Measurements from ENCODE around the gene ATP1B1.
A peak's percentile ranks its signal among the peaks of the same experiment; 100 is the strongest.
"Not testable (repeated sequence)": the region's sequence is repeated elsewhere in the genome, so short reads cannot be mapped to it uniquely, and the experiment has no call there.

The ATP1B1 gene

DNA sequence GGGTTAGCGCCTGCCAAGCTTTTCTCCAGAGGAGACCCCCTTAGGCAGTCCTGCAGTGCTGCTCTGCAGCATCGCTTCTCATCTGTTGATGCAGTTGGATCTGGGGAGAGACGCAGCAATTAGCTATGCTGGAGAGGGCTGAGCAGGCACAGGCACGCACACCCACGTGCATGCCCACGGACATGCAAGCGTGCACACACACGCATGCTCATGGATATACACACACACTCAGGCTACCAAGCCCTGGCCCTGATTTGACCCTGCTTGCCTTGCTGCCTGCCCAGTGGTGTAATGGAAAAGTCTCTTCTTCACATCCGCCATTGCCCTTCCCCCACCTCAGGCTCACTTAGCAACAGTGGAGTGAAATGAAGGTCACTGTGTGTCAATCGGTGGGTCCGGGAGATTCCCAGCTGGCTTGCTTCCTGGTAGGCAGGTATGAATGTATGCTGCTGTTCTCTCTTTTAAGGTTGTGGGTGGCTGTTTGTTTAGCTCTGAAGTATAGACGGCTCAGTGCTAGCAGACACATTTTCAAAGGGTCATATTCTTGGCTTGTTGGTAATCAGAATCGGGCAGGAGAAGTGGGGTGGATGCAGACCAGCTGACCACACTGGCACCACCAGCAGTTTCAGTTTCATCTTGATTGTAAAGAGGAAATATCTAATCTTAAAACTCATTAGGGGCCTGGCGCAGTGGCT lies 9.5 kb downstream of the ATP1B1 start:
- peak in 7 of 14 donors; percentile 41 to 64 (median 55) for DNase-seq

DNA sequence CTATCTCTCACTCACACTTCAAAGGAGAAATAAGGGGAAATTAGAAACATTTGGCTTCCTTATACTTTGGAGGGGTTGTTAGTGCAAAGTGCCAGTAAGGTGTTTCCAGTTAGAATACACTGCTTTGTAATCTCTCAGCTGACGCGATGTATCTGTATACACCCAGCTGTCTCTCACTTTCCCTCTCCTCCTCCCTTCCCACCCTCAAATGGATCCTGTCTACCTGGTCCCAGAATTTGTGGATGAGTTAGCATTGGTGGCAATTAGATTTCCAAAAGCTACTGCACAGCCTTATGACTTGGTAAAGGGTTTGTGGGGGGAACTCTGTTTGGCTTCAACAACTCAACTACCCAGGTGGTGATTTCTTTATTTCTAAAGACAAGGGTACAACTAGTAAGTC lies 10.5 kb downstream of the ATP1B1 start:
- DNase-seq, result no peak

DNA sequence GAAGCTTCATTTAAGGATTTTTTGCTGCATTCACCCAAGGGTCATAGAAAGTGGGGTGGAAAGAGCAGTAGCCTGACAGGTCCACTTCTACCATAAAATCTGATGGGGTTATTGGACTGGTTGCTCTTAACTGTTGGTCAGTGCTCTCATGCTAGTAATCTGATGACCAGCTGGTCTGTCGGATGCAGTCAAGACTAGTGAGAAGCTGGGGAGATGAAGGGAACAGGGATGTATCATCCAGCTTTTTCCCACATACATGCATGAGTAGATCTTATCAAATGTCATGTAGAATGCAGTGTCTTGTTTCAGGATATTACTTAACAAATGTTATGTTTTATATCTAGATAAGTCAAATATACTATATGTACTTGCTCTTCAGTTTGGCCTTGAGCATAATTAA lies 11.1 kb downstream of the ATP1B1 start:
- no peak for DNase-seq

DNA sequence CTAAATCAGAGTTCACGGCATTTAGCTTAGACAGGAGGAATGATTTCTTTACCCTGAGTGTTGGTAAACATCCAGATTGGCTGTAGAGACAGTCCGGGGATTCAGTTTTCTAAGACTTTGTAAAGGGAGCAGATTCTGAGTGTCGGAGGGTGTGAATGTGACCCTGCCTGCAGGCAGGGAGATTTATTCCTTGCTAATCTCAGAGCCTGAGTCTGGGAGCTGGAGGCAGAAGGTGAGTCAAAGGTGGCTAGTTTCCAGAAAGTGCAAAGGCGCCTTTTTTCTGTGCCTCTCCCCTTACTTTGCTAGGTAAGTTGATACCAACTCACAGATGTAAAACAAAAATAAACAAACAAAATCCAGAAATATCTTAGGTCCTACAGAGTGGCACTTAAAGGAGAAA lies 11.7 kb downstream of the ATP1B1 start:
- DNase-seq, result no peak

DNA sequence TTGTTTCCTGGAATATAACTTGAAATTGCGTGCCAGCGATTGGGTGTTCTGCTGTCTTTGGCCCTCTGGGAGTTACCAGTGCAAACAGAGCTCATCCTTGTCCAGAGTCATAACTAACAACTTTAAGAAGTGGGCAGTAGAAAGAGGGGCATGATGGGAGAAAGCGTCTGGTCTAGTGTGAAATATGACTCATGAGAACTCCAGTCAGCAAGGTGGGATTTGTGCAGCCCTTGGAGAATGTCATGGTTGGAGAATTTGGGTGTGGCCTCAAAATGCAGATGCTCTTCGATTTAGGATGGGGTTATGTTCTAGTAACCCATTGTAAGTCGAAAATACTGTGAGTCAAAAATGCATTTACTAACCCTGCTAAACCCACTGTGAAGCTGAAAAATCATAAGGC lies 12.9 kb downstream of the ATP1B1 start:
- no peak for DNase-seq

DNA sequence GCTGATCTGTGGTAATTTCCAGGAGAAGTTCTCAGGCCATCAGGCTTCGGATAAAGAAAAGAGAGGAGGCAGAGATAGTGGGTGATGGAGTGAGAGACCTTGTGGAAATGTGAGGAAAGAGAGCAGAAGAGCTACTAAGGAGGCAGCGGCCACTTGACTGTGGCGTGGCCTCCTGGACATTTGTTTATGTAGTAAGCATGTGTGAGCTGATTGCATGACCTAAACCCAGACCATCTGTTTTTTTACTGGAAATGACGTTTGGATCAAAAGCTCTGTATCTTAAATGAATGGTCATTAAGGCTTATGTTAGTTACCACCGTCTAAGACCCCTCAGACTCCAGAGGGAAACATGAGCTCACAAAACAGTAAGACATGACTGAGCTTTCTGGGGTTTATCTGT lies 13.6 kb downstream of the ATP1B1 start:
- no peak for DNase-seq

DNA sequence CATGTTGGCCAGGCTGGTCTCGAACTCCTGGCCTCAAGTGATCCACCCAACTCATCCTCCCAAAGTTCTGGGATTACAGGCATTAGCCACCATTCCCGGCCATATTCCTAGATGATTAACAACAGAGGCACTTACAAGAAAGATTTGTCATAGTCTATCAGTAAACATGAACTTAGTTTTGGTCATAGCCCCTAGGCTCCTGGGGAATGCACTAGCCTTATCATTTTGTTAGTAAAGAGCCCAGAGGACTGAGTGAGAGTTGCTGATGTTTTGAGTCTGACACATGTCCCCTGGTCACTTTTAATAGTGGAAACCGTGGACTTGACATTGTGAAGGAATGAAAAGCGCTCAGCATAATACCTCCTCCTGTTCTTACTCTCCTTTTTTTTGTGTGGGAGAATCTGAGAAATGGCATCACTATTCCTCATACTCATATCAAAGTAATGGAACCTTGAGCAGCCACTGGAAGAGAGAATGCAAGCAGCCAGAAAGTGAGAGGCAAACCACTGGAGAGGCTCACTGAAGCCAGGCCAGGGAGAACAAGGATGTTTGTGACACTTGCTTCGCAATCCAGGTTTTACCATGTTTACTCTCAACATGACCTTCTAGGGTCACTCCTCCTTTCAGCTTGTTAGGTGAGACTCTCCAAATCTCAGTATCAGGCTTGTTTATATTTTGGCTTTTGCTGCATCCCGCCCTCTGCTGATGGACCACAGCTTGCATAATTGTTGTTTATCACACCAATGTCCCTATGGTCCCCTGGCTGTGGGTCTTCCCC lies 14.8 kb downstream of the ATP1B1 start:
- DNase-seq, result no peak

DNA sequence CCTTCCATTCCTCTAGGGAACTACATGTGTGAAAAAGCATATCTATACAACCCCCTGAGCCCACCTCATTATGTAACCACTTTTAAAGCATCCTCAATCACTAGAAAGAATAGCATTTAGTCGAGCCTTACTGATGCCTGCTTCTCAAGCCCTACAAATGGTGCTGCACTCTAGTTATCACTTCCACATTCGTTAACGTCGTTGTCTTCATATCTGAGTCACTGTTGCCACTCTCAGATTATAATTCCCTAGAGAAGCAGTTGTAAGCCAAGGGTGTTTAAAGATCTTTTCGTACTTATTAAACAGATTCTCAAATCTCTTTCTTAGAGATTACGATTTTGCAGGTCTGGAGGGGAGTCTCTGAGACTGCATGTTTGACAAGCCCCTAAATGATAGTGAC lies 16.5 kb downstream of the ATP1B1 start:
- DNase-seq, result no peak

DNA sequence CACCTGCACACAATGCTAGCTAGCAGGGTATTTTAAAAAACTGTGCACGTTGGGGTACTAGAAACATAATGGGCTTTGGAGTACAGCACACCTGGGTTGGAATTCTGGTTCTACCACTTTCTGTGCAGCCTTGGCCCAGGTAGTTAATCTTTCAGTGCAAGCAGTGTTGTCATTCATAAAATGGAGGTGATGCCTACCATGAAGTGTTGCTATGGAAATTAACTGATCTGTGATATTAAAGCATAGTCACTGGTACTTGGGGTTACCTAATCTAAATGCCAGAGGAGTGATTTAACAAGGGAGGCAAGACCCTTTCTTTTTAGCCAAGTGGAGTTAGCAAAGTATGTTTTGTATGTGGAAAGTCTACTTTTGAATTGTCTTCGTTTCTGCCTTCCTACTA lies 18.0 kb downstream of the ATP1B1 start:
- no peak for DNase-seq

DNA sequence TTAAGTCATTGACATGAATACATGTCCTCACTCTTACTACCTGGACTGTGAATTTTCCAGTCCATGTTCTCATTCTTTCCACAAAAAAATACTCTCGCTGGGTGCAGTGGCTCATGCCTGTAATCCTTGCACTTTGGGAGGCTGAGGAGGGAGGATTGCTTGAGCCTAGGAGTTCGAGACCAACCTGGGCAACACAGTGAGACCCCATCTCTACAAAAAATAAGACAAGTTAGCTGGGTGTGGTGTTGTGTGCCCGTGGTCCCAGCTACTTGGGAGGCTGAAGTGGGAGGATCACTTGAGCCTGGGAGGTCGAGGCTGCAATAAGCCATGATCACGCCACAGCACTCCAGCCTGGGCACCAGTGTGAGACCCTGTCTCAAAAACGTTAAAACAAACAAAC lies 19.1 kb downstream of the ATP1B1 start:
- not testable (repeated sequence) for DNase-seq

DNA sequence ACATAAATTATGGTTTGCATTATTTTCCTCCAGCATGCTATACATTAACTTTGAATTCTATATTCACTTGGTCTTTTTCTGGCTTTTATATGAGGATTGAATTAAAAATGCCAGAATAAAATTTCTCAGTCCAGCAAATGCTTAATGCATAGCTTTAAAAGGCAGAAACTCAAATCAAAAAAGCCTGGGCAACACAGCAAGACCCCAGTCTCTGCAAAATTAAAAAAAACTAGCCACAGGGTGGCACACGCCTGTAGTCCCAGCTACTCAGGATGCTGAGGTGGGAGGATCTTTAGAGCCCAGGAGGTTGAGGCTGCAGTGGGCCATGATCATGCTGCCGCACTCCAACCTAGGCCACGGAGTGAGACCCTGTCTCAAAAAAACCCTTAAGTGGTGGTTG lies 19.8 kb downstream of the ATP1B1 start:
- no peak for DNase-seq

DNA sequence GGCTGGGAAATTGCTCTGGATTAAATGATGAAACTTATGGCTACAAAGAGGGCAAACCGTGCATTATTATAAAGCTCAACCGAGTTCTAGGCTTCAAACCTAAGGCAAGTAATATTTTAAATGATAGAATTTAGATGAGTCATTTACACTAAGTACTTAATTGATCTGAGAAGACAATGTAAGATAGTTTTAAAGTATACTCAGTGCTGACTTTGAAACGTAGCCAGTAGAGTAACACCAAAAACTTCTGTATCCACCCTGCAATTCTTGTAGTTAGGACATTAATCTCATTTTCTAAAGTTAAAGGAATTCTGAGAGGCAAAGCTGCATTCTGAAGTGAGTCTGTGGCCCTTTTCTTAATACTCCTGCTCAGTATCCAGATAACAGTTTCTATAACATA lies 20.8 kb downstream of the ATP1B1 start:
- no peak for DNase-seq

DNA sequence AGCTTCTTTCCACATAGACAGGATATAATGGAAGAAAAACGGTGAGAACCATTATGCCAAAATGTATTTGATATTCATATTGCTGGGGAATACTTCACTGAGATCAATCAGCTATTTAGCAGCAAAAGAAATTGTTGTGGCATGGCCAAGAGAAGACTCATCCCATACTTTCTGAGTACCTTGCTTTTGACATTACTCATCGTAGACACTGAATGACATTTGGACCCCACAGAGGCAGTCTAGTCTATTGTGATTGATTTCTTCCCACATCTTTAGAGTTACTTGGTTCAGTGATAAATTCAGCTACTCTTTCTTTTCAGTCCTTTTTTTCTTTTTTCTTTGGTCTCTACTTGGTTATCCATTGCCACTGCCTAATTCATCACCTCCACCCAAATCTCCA lies 22.1 kb downstream of the ATP1B1 start:
- no peak for DNase-seq

DNA sequence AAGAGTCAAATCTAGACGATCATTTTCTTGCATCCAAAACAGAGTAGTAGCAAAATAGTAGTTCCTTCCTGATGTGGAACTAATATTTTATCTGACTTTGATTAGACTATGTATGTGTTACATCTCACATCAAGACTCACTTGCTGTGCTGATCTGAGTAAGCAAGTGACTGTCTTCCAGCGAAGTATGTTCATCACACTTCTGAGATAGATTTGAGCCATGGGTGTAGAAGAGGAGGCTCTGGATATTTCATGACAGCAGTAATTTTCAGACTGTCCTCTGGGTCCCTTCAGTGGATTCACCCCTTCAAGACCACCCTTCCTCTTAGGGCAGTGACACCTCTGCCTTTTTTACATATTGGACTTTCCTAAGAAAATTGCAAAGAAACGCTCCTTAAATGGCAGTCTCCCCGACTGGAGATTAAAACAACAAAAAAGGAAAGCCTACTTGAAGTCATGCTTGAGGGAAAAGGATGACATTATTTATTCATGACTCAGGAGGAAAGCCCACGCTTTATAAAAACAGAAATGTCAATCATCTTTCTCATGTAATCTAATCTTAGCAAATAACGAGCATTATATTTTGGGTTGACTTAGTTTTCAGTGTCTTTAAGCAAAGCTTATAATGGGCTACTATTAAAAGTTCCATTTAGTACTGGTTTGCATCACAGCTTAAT lies 22.8 kb downstream of the ATP1B1 start:
- no peak for DNase-seq

DNA sequence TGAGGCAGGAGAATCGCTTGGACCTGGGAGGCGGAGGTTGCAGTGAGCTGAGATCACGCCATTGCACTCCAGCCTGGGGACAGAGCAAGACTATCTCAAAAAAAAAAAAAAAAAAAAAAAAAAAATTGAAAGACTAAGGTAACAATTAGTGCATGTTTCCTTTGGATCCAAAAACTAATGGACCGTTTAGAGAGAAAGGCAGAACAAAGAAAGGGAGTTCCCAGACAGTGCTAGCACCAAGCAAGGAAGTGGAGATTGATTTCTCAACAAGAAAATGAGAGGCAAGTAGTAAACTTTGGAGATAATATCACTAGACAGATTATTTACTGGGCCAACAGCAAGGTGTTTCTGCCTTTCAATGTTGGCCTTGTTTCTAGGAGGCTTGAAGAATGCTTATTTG lies 24.2 kb downstream of the ATP1B1 start:
- no peak for DNase-seq

DNA sequence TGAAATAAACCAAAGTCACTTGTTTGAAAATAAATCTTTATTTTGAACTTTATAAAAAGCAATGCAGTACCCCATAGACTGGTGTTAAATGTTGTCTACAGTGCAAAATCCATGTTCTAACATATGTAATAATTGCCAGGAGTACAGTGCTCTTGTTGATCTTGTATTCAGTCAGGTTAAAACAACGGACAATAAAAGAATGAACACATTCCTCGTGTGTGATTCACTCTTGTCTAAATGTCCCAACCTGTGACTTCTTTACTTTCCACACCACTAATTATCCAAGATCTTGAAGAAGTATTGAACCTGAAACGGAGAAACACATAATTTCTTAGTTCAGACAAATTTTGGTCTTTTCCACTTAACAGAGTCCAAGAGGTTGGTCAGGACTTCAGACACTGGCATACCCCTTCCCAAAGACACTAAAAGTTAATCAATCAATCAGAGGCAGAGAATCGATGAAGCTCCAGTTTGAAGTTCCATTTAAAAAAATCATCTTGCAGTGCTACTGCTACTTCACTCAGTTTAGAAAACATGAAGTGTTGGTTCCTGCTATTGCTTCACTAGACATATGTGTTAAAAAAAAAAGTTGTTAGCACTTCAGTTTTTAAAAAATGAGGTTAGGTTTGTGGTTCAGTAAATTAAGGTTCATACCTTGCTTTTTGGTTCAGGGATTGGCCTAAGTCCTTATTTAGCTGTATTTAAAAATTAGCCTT lies 26.2 kb downstream of the ATP1B1 start:
- no peak for DNase-seq

DNA sequence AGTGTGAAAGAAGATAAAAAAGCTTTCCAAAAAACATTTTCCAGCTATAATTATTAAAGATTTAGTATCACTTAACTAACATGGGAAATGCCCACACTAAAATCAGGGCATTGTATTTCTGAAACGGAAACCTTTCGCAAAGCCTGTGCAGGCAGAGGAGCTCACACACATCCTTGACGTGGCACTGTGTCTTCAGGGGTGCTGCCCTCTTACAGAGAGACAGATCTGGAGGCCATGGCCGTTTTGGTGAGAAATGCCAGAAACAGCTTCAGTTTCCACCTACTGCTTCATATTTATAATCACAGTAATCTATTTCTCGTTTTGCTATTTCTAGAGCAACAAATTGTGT lies 26.7 kb downstream of the ATP1B1 start:
- DNase-seq, result no peak

DNA sequence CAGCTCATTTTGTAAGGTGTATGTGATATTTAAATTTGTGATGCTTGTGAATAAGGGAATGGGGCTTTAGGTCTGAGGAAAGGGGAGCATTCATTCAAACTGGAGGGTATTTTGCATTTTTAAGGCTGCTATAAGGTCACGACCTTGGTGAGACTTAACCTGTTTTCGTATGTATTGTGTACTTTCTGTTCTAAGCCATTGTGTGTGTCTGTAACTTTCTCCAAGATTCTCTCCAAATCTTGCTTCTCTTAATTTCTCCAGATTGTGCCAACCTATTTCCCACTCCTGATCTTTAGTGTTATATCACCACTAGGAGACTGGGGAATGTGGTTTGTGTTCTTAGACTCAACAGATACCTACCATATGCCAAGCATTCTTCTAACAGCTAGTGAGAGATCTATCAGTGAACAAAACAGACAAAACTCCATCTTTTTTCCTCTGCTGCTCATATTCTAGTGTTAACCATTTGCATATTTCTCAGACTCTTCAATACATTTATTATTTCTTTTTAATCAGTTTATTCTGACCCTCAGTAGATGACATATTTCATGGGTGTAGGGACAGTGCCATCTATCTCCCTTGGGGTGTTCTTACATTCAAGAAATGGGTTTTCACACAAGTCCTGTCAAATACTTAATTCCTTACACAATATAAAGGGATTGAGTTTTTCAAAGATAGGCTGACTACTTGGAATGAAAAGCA lies 27.5 kb downstream of the ATP1B1 start:
- DNase-seq, result no peak

DNA sequence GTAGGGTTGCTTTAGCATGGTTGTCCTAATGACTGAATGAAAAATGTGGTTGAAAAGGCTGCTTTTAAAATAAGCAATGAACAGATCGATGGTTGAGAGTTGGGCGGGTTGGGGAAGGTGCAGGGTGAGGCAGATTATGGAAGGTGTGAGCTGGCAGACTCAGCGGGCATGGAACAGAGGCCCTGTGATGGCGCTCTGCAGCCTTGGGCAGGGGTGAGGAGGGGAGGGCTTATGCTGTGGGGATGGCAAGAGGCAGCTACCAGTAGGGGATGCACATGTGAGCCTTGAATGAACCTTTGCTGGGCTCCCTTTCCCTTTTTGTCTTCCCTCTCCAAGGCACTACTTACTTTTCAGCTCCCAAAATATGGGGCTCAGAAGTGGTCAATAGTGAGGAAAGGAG lies 30.9 kb downstream of the ATP1B1 start:
- DNase-seq, result no peak

DNA sequence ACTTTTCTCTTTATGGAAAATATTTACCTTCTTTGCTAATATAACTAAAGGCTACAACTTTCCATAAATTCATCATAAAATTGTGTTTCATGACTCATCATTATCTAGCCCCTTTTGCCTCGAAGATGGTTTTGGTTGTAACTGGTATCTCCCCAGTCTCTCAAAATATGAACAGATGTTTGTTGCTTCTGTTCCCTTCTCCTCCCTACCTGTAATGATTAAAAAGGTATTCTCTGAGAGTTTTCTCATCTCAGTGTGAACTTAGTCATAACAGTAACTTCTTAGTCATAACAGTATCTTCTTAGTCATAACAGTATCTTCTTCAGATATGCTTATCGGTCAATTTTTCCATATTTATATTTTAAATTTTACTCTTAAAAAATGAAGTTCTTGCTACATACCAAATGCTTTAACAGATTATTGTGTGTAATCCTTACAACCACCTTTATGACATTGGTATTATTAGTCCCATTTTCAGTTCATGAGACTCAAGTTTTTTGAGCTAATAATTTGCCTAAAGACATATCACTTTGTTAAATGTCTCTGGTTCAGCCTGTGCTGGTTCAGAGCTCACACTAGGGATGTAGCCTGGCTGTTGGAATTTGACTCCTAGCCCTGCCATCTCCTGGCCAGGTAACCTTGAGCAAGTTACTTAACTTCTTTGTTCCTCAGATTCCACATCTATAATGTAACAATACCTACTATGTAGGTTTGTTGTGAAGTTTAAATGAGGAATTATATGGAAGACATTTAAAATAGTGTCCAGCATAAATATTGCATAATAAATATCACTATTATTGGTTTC lies 32.6 kb downstream of the ATP1B1 start:
- DNase-seq, result no peak

DNA sequence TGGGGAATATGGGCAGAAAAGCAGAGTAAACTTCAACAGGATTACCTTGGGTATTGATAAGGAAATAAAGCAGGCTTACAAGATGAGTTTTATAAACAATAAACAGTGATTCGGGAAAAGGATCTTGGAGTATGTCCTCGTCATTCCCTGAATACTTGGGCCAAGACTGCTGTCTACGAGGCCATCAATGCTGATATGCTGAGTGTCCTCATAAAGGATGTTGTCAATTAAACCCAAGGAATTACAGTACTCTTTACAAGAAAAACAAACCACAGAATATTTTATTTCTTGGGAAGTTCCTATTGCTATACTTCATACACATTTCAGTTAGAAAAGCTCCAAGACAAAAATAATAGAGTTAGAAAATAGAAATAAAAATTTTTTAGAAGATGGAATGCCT lies 34.9 kb downstream of the ATP1B1 start:
- DNase-seq, result no peak

DNA sequence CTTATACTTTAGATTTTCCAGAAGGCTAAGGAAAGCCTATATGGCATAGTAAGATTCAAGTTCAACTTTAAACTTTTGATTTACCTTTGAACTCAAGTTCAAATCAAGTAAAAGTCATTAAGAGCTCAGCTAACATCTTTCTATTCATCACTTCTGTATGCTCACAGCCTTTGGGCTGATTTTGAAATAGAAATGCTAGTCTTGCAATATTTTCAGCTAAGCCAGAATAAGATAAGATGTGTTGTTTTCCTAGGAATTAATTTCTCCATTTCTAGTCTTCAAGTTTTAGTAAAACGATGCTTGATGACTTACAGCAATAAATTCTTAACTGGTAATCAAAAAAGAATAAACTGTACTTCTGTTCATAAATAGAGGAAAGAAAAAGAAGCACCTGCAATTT lies 35.6 kb downstream of the ATP1B1 start:
- DNase-seq, result no peak

Data from C1 segment of cervical spinal cord (tissue), 14 donors.